ENCODE measurements around the gene ASIC2. TPM values are rescaled to one million over a fixed set of nuclear protein-coding genes. Genes with fewer than 3 reads are reported as not detected.

ASIC2 gene
- total and polyA plus RNA-seq, 12 donors: 0.29 to 1.5 (median 0.69) TPM

GRCh38 chr17:33229499-33229898 is 63.6 kb downstream of the ASIC2 start:
- Histone ChIP-seq H3K4me1 (replicated peaks in 1 of 2) (peaks cover 9 to 17% of the 10 kb centered on the region in 2 donors), H3K27me3 (no peaks in the 10 kb centered on the region), H3K4me3 (no peak overlapping the region), H3K9me3 (replicated peaks in 1 of 3) (no peaks in the 10 kb centered on the region), H3K27ac (peak overlapping the region in 1 of 5 donors; percentile 13), H3K36me3 (replicated peaks in 1 of 2) (no peaks in the 10 kb centered on the region)
- peak in 6 of 7 donors; percentile 38 to 65 (median 52) for DNase-seq
- TF ChIP-seq CTCF (IDR thresholded peaks at IDR 0.05): no peak
- no peak for TF ChIP-seq POLR2A (IDR thresholded peaks at IDR 0.05)
- intact Hi-C loops (cut with DNase I): no loop called here
- 11 to 39% (median 33%) methylated on average over 5 to 7 of the region's 7 CpGs for WGBS, 4 donors

GRCh38 chr17:33229028-33229427 is 64.1 kb downstream of the ASIC2 start:
- H3K27me3 ChIP-seq: no peaks in the 10 kb centered on the region
- intact Hi-C loops (cut with DNase I): no loop called here
- no peaks in the 10 kb centered on the region for H3K36me3 ChIP-seq (replicated peaks in 1 of 2)
- no peaks in the 10 kb centered on the region for H3K9me3 ChIP-seq (replicated peaks in 1 of 3)
- peak overlapping the region in 1 of 5 donors; percentile 13 for H3K27ac ChIP-seq
- peaks cover 5 to 12% of the 10 kb centered on the region in 2 donors for H3K4me1 ChIP-seq (replicated peaks in 1 of 2)
- H3K4me3 ChIP-seq: no peak overlapping the region
- no peak for DNase-seq
- no peak for TF ChIP-seq CTCF (IDR thresholded peaks at IDR 0.05)
- no peak for TF ChIP-seq POLR2A (IDR thresholded peaks at IDR 0.05)
- WGBS, 4 donors: 65 to 83% (median 70%) methylated on average over 5 of the region's 5 CpGs

- intact Hi-C loops (cut with DNase I): no loop called here
- no peak for TF ChIP-seq POLR2A (IDR thresholded peaks at IDR 0.05)
- no peak for TF ChIP-seq CTCF (IDR thresholded peaks at IDR 0.05)
- Histone ChIP-seq H3K27ac (no peak overlapping the region), H3K4me3 (no peak overlapping the region), H3K36me3 (replicated peaks in 1 of 2) (no peaks in the 10 kb centered on the region), H3K9me3 (replicated peaks in 1 of 3) (no peaks in the 10 kb centered on the region), H3K4me1 (replicated peaks in 1 of 2) (peaks cover 4 to 7% of the 10 kb centered on the region in 2 donors), H3K27me3 (no peaks in the 10 kb centered on the region)
- no peak for DNase-seq
- WGBS, 4 donors: 92 to 98% (median 95%) methylated on average over 5 of the region's 5 CpGs
These were observed 64.5 kb downstream of the ASIC2 start for GRCh38 chr17:33228548-33228947.

- 87 to 93% (median 90%) methylated on average over 3 of the region's 3 CpGs for WGBS, 4 donors
- intact Hi-C loops (cut with DNase I): no loop called here
- no peaks in the 10 kb centered on the region for H3K36me3 ChIP-seq (replicated peaks in 1 of 2)
- H3K27ac ChIP-seq: no peak overlapping the region
- H3K27me3 ChIP-seq: no peaks in the 10 kb centered on the region
- peaks cover under 1 to 4% of the 10 kb centered on the region in 2 donors for H3K4me1 ChIP-seq (replicated peaks in 1 of 2)
- no peak for DNase-seq
- no peak for TF ChIP-seq CTCF (IDR thresholded peaks at IDR 0.05)
- TF ChIP-seq POLR2A (IDR thresholded peaks at IDR 0.05): no peak
- H3K9me3 ChIP-seq (replicated peaks in 1 of 3): no peaks in the 10 kb centered on the region
- no peak overlapping the region for H3K4me3 ChIP-seq
These were observed 65.2 kb downstream of the ASIC2 start for GRCh38 chr17:33227911-33228310.
